GM12875 (cell line): ENCODE results near the gene YOD1.

Experiments used
- H3K4me3 ChIP-seq: one replicate; pipeline ENCODE4 v1.5.1; 2011; ENCODE audit warnings: low read depth, low read length, control low read depth
- CTCF ChIP-seq: IDR thresholded peaks from 2 replicates; pipeline ENCODE4 v1.5.1; 2011; ENCODE audit warnings: low read depth, mild to moderate bottlenecking, control low read depth, inconsistent platforms, low read length, moderate library complexity, borderline replicate concordance; ENCODE audit not compliant: insufficient read depth

The YOD1 gene

GRCh38 chr1:207063014-207063413, 12.0 kb upstream of the YOD1 start:
- no peak for TF ChIP-seq CTCF
- H3K4me3 ChIP-seq: no peak overlapping the region

GRCh38 chr1:207062058-207062457, 11.1 kb upstream of the YOD1 start:
- H3K4me3 ChIP-seq: no peak overlapping the region
- no peak for TF ChIP-seq CTCF

GRCh38 chr1:207060596-207060995, 9.6 kb upstream of the YOD1 start:
- TF ChIP-seq CTCF: no peak
- no peak overlapping the region for H3K4me3 ChIP-seq

GRCh38 chr1:207059881-207060280, 8.9 kb upstream of the YOD1 start:
- no peak overlapping the region for H3K4me3 ChIP-seq
- TF ChIP-seq CTCF: no peak

GRCh38 chr1:207058878-207059867, 8.2 kb upstream of the YOD1 start:
- no peak overlapping the region for H3K4me3 ChIP-seq
- TF ChIP-seq CTCF: 0 out of 2 replicates have a peak, but pooled peaks have one; percentile 11

- H3K4me3 ChIP-seq: no peak overlapping the region
- TF ChIP-seq CTCF: no peak
Observed at GRCh38 chr1:207058252-207058651, 7.2 kb upstream of the YOD1 start.

GRCh38 chr1:207056673-207057072, 5.7 kb upstream of the YOD1 start:
- no peak overlapping the region for H3K4me3 ChIP-seq
- TF ChIP-seq CTCF: no peak
